RWPE1 (cell line): ENCODE measurements around the gene OR6S1.

Experiments used
- CTCF ChIA-PET: fragments of 350-600 bp; sonication (Branson Sonifier 250); formaldehyde crosslinking; extraction: SDS; loops from one replicate; lab custom pipeline; 2021; lab: Yijun Ruan, JAX
- POLR2A ChIA-PET: fragments of 400-600 bp; formaldehyde crosslinking; extraction: SDS; loops from one replicate; lab custom pipeline; 2020; ENCODE audit warnings: antibody characterized with exemption; ENCODE audit not compliant: low non-redundant PET; lab: Yijun Ruan, JAX
- DNase-seq: peaks from one replicate; pipeline ENCODE4 v3.0.0; 2012; ENCODE audit warnings: low spot score
- H3K27ac ChIP-seq: fragments of 450-650 bp; 2 replicates; pipeline ENCODE4 v1.5.1; 2017
- TF ChIP-seq, protein P1 (sequence below): fragments of 450-650 bp; conservative IDR thresholded peaks from 2 replicates; pipeline ENCODE4 v1.5.1; 2017; ENCODE audit warnings: low read depth, mild to moderate bottlenecking

The OR6S1 gene

DNA sequence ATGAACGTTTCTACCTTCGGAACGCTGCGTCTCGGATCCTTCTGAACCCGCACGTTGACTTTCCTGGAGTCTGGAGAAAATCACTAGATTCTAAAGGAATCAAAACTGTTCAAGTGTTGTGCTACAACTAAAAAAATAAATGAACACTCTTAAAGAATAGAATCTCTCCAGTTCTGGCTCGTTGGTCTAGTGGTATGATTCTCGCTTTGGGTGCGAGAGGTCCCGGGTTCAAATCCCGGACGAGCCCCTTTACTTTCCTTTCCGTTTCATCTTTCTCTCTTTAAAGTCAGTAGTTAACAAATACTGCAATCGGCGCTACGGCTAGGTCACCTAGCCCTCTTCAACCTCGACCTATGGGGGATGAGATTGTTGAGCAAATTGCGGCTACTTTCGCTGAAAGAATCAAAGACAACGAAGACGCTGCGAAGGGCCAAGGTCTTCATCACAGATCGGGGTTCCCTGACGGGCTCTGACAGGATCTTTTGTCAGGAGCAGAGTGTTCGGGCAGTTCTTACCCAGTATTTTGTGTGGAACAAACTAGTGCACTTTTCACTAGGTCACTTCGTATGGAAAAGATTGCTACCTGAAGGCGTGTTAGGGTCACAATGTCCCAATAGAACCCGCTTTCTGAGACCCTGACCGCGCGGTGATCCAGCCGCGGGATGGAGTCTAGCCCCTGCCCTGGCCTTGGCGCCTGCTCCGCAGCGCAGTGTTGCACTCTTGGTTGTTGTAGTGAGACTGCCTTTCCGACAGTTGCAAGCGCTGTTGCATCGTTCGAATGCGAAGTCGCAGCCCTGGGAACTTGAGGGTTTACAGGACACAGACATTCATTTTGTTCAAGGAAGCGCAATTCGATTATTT is 8.4 kb downstream of the OR6S1 start:
- CTCF ChIA-PET, result interaction anchor here (0.7 to 2.2 kb wide), 4 partner anchors 20 to 306 kb away, joined by 3 to 9 read pairs (median 5); no protein-coding TSS in a partner anchor
- POLR2A ChIA-PET, result no interaction called here
- peak; percentile 83 for DNase-seq
- TF ChIP-seq, protein P1, sequence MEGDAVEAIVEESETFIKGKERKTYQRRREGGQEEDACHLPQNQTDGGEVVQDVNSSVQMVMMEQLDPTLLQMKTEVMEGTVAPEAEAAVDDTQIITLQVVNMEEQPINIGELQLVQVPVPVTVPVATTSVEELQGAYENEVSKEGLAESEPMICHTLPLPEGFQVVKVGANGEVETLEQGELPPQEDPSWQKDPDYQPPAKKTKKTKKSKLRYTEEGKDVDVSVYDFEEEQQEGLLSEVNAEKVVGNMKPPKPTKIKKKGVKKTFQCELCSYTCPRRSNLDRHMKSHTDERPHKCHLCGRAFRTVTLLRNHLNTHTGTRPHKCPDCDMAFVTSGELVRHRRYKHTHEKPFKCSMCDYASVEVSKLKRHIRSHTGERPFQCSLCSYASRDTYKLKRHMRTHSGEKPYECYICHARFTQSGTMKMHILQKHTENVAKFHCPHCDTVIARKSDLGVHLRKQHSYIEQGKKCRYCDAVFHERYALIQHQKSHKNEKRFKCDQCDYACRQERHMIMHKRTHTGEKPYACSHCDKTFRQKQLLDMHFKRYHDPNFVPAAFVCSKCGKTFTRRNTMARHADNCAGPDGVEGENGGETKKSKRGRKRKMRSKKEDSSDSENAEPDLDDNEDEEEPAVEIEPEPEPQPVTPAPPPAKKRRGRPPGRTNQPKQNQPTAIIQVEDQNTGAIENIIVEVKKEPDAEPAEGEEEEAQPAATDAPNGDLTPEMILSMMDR, result no peak
- H3K27ac ChIP-seq, result no peak overlapping the region

DNA sequence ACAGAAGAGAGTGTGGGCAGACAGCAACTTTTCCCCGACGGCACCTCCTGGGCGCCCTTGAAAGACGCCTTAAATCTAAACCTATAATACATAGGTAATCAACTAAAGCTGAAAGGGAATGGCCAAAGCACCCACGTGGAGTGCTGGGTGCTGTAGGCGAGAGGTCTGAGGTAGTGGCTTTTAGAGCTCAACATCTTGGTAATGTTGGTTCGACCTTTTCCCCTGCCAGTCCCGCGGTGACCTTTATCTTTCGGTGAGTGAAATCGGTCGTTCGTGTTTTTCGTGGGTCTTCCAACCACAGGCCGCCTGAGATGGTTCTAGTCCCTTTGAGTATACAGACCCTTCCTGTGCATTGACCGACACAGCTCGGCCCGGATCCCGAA is 9.1 kb downstream of the OR6S1 start:
- DNase-seq, result no peak
- H3K27ac ChIP-seq, result no peak overlapping the region
- TF ChIP-seq, protein P1, result no peak
- ChIA-PET POLR2A (interaction anchor here (1.1 kb wide), 1 partner anchor 52 kb away, joined by 3 read pairs; the partner anchor contains the start of gene RNASE4), CTCF (interaction anchor here (0.6 to 2.2 kb wide), 6 partner anchors 20 to 305 kb away, joined by 3 to 9 read pairs (median 4); no protein-coding TSS in a partner anchor)

DNA sequence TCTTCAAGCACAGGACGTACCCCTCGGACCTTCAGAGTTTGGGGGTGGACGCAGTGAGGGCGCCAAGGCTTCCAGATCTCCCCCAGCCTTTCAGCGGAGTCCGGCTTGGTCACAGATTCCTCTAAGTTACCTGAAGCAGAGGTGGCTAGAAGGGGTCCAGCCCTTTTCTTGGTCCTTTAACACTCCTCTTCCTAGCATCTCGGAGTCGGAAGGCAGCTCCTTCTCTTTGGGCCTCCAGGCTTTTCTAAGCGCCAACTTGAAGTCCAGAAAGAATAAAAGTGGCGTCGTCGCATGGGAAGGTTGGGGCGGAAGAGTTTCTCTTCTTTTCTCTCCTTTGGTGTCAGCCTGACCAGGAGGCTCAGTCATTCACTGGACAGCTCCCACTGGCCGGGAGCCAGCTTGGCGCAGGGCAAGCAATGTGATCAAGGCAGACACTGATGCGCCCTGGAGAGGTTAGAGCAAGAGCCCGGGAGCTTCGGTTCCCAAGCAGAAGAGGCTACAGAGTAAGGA is 9.6 kb downstream of the OR6S1 start:
- ChIA-PET POLR2A (interaction anchor here (1.1 kb wide), 1 partner anchor 53 kb away, joined by 3 read pairs; the partner anchor contains the start of gene RNASE4), CTCF (interaction anchor here (0.5 to 2.2 kb wide), 7 partner anchors 19 to 305 kb away, joined by 3 to 9 read pairs (median 4); no protein-coding TSS in a partner anchor)
- no peak overlapping the region for H3K27ac ChIP-seq
- TF ChIP-seq, protein P1, result no peak
- DNase-seq, result no peak

DNA sequence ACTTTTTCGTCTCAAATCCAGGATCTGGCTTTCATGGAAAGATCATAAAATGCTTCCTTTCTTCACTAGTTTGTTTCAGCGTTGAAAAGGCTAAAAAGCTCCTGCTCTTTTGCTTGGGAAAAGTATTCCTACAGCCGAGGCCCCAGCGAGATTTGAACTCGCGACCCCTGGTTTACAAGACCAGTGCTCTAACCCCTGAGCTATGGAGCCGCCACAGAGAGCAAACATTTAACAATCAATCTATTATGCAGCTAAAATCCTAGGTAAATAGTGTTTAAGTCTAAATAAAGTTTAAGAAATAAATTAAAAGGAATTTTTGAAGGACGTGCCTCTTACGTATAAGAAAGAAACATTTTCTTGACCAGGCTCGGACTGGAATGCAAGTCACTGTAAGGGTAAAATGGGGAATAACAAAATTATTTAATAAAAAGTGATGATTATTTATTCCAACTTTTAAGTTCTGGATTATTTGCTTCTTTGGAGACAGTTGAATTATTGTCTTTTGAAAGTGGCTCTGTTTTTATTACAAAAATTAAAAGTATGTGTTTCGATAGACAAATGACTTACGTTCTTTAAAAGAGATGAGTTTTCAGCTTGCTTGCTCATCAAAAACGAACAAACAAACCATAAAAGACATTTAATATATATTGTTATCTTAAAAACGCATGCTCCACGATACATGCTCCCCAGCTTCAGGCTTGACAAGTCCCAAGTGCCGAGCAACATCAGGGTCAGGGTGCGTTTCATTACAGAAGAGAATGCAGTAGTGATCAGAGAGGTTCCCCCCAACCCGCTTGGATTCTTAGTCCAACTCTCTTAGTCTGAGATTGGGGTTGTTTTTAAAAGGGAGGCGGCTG is 10.2 kb downstream of the OR6S1 start:
- no peak for DNase-seq
- ChIA-PET CTCF (interaction anchor here (0.5 to 2.2 kb wide), 6 partner anchors 18 to 304 kb away, joined by 3 to 9 read pairs (median 4); no protein-coding TSS in a partner anchor), POLR2A (interaction anchor here (1.1 kb wide), 1 partner anchor 53 kb away, joined by 3 read pairs; the partner anchor contains the start of gene RNASE4)
- no peak overlapping the region for H3K27ac ChIP-seq
- TF ChIP-seq, protein P1, result no peak

DNA sequence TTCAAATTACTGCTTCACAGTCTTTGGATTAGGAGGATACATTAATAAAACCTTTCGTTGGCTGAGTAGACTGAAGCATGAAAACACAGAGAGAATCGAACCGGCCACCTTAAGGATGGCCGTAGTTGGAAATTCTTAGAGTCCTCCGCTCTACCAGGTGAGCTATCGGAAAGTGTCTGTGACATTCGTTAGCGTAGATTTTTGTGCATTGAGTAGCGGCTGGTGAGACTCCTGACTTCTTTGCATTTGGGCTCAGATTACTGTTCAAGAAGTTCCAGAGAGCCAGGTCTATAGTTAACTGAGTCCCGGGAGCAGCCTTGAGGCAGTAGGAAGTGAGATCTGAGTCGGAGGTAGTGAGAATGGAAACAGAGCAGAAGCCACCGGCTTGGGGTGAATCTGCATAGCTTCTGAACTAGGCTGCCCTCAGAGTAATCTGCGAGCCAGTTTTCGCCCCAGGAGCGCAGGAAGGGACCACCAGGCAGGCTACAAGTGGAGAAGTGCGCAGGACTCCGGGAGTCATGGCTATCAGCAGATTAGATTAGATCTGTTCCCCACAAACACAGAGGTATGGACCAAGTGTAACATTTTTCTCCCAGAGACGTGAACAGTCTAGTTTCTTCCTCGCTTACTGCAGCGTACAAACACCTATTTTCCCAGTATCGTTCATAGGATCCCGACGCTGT is 11.0 kb downstream of the OR6S1 start:
- no peak for DNase-seq
- H3K27ac ChIP-seq, result no peak overlapping the region
- TF ChIP-seq, protein P1, result no peak
- ChIA-PET CTCF (interaction anchor here (1.0 to 2.2 kb wide), 3 partner anchors 18 to 60 kb away, joined by 3 to 9 read pairs (median 6); no protein-coding TSS in a partner anchor), POLR2A (no interaction called here)
